NCI-H345 (cell line): ENCODE measurements around the gene RAI2.

Source experiments
- DNase-seq: peaks from one replicate; lab custom pipeline; 2025; lab: John Stamatoyannopoulos, UW

Gene RAI2

GRCh38 chrX:17860811-17861488 is at the start of gene RAI2:
Gene RAI2 (minus strand): TSS chrX:17861298. CDS start chrX:17802010, 59,288 bp downstream.
- peak; percentile 55 for DNase-seq

GRCh38 chrX:17888421-17888820 is 27.3 kb upstream of the RAI2 start:
- no peak for DNase-seq

GRCh38 chrX:17882680-17883079 is 21.6 kb upstream of the RAI2 start:
- DNase-seq = no peak

GRCh38 chrX:17878028-17878670 is 17.1 kb upstream of the RAI2 start:
- DNase-seq = no peak

DNA sequence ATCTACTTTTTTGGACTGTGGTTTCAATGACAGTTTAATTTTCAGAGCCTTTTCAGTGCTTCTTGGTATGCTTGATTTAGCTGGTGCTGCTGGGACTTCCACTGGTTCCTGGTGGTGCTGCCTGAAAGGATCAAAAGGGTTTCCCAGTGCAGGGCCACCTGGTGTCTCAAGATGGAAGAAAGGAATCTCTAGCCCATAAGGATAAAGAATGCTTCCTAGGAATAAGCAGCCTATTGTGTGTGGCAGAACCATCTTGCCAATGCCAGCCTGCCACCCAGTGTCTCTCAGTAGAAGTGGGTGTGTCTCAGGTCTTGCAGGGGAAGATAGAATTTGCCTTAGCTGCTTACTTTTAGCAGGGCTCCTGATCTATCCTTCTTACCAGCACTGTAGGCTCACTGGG is 15.0 kb upstream of the RAI2 start:
- no peak for DNase-seq

DNA sequence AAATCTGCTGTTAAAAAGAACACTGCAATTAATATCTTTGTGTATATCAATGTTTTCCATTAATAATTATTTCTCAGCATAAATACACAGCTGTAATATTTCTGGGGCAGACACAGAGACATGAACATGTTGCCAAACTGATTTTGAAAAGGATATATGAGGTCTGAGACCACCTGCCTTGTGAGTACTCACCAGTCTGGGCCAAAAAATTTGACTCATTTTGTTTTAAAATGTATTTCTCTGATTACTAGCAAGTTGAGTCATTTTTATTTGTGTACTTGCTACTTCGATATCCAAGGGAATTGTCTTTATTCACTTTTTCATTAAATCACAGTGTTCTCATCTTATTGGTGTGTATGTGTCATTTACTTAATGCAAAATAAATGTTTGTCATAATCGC is 8.5 kb upstream of the RAI2 start:
- no peak for DNase-seq

- no peak for DNase-seq
These were observed 452 bp upstream of the RAI2 start for GRCh38 chrX:17861489-17862011.

GRCh38 chrX:17860179-17860780 is 818 bp downstream of the RAI2 start:
- peak; percentile 35 for DNase-seq

GRCh38 chrX:17859609-17860178 is 1.4 kb downstream of the RAI2 start:
- peak; percentile 40 for DNase-seq

DNA sequence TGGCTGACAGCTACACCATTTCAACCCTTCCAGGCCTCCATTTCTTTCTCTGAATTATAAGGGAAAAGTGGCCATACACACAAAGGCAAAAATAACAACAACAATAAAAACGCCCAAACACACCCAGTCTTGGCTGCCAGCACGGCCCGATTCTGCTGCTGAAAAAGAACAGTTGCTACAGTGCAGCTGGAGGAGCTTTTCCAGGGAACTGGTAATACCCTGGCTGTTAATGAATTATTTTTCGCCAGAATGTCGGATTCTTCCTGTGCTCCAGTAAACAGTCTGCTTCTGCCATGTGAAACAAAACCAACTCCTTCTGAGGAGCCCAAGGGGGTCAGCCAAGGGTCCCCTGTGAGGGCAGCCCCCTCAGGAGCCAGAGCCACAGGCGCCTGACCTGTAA is 6.6 kb downstream of the RAI2 start:
- no peak for DNase-seq

DNA sequence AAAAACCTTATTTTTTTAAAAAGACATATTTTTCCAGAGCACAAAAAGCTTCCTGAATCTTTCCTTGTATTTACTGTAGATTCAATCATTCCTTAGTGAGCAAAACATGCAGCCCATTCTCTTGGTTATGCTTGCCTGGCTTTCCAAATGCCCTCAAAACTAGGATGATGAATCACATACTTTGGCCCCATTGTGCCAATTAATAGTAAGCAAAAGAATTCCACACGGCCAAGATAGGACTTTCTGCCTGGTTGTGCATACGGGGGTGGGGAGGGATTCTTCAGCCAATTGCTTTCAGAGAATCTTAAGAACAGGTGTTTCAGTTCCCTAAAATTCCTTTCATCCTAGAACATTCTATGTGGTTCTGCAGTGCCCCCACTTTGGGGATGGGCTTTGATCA is 7.0 kb downstream of the RAI2 start:
- no peak for DNase-seq

DNA sequence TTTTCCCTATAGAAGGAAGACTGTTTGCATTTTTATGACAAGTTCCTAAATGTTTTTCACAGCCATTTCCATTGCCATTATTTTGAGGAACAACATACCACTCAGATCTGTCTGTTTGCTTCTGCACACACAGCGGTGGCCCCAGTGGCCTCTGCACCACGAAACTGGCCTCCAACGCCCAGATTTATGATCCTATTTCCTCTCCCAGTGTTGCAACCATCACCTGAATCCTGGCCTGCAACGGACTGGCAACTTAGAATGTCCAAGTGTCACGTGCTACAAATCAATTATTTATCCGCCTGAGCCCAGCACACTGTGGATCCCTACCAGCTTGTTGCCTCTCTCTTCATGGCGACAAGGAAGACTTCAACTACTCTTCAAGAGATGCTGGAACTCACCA is 9.2 kb downstream of the RAI2 start:
- no peak for DNase-seq

- DNase-seq = no peak
These were observed 12.4 kb downstream of the RAI2 start for GRCh38 chrX:17848545-17849265.

DNA sequence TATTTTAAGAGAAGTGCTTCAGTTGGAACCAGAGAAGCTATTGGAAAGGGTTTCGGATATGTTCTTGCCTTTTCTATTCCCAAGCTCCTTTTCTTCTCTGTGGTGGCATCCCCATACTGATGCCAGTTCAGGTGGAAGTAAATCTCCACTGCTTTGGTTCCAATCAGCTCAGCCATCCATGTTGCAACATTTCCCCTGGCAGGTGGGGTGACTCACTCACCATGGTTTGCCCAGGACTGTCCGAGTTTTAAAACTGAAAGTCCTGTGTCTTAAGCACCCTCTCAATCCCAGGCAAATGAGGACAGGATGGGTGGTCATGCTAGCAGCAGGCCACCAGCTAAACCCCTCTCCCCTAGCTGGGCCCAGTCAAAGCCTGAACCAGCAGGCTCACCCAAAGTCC is 15.1 kb downstream of the RAI2 start:
- no peak for DNase-seq

- no peak for DNase-seq
These were observed 16.9 kb downstream of the RAI2 start for GRCh38 chrX:17844236-17844635.

GRCh38 chrX:17842769-17843525 is 18.2 kb downstream of the RAI2 start:
- no peak for DNase-seq

GRCh38 chrX:17839269-17839668 is 21.8 kb downstream of the RAI2 start:
- DNase-seq = no peak

- DNase-seq = peak; percentile 5
These were observed 24.3 kb downstream of the RAI2 start for GRCh38 chrX:17836830-17837229.

GRCh38 chrX:17833954-17834353 is 27.1 kb downstream of the RAI2 start:
- DNase-seq = no peak

DNA sequence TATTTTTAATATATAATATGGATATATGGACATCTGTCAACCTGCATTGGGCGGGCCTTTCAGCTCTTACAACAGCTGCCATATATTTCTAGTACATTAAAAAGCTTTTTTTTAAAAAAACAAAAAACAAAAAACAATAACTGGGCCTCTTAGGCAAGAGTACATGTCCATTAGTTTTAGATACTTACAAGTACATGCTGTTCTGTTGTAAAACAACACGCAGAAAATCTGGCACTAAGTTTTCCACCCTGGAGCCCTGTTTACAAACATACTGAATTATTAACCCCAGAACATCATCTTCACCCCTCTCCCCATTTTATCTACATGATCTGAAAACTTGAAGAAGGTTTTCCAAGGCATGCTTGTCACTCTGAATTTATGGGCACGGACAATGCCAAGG is 29.8 kb downstream of the RAI2 start:
- no peak for DNase-seq

DNA sequence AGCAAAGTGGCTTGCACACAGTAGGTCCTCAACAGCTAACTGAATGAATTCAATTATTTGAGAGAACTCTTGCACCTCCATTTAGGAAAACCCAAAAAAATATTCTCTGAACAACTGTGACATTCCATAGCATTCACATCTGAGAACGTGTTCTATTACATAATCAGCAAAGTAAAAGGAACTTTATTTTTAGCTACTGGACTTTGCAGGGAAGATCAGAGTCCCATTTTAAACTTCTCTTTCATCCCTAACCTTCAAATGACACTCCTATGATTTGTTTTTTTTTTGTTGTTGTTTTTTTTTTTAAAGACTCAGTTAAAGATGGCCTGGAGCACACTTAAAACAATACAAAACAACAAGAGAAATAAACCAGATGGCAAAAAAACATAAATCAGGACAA is 30.9 kb downstream of the RAI2 start:
- DNase-seq = no peak

GRCh38 chrX:17829566-17829965 is 31.5 kb downstream of the RAI2 start:
- no peak for DNase-seq
